Sigmoid colon (tissue), 7 donors: ENCODE measurements around the gene HAND2. TPM values are rescaled to one million over a fixed set of nuclear protein-coding genes. Genes with fewer than 3 reads are reported as not detected.

Experiments
- DNase-seq: peaks from one replicate; pipeline ENCODE4 v3.0.0-alpha.2; 2019
- H3K27ac ChIP-seq, 4 donors: fragments of 200-600 bp; sonication (generic); one replicate each; pipeline ENCODE4 v1.5.1; 2016 to 2019; ENCODE audit warnings: mild to moderate bottlenecking in 1 of 4
- H3K27me3 ChIP-seq, 3 donors: fragments of 200-600 bp; sonication (generic); one replicate each; pipeline ENCODE4 v1.5.1; 2019; ENCODE audit warnings: mild to moderate bottlenecking in 1 of 3
- H3K36me3 ChIP-seq, 4 donors: fragments of 200-600 bp; sonication (generic); one replicate each; pipeline ENCODE4 v1.5.1; 2016 to 2019
- H3K4me1 ChIP-seq, 4 donors: fragments of 200-600 bp; sonication (generic); one replicate each; pipeline ENCODE4 v1.5.1; 2017 to 2019
- H3K4me3 ChIP-seq, 4 donors: fragments of 200-600 bp; sonication (generic); one replicate each; pipeline ENCODE4 v1.5.1; 2017 to 2019; ENCODE audit warnings: mild to moderate bottlenecking in 2 of 4, moderate library complexity in 1 of 4
- H3K9me3 ChIP-seq, 4 donors: fragments of 200-600 bp in 3 of 4; sonication (generic) in 3 of 4; one replicate each; pipeline versions ENCODE4 v1.5.1 to v1.6.1; 2013 to 2019
- EP300 ChIP-seq, 4 donors: sonication (generic); formaldehyde crosslinking; IDR thresholded peaks; one replicate each; pipeline ENCODE4 v1.6.1; 2017; ENCODE audit warnings: antibody characterized with exemption in 4 of 4
- POLR2A ChIP-seq, 2 donors: fragments of 450-650 bp; IDR thresholded peaks; one replicate each; pipeline ENCODE4 v1.6.1; 2016; ENCODE audit warnings: antibody characterized with exemption in 2 of 2, mild to moderate bottlenecking in 2 of 2, moderate library complexity in 2 of 2
- POLR2AphosphoS5 ChIP-seq, 4 donors: sonication (generic); formaldehyde crosslinking; IDR thresholded peaks; one replicate each; pipeline ENCODE4 v1.6.1; 2017; ENCODE audit warnings: antibody characterized with exemption in 4 of 4
- WGBS, 2 donors: extraction: QIAGEN DNeasy Blood & Tissue Kit; methylation state at CpG; one replicate each; pipeline ENCODE4 v1.1.7; 2013; 5-methylcytosine and 5-hydroxymethylcytosine counted together
- intact Hi-C: fragments of 100-400 bp; cut with DNase I; formaldehyde crosslinking; loops from one replicate; pipeline ENCODE4 v1.15.1; 2023
- polyA plus RNA-seq, 3 donors: library from polyadenylated mRNA; stranded (reverse); fragments of 200-250 nt; gene quantifications; one replicate each; pipeline ENCODE4 v1.2.3, GENCODE V29; 2013
- total RNA-seq, 4 donors: library from RNA; depleted of rRNA; stranded (reverse); fragments of >200 nt; gene quantifications; one replicate each; pipeline ENCODE4 v1.1.0, GENCODE V29; 2016
- TF ChIP-seq, protein P1 (sequence below), 4 experiments: fragments of 450-650 bp in 3 of 4; fragments of 200-600 bp in 1 of 4; IDR thresholded peaks; one replicate each; pipeline ENCODE4 v1.5.1; 2016 to 2019; ENCODE audit warnings: antibody characterized with exemption in 4 of 4, mild to moderate bottlenecking in 3 of 4, moderate library complexity in 2 of 4
- donor health status: healthy with polysubstance abuse.
- donor health status: Bipolar disorder and iron deficiency.
- donor health status: healthy.

The HAND2 gene
- total and polyA plus RNA-seq, 7 donors, result 0.46 to 224 (median 141) TPM

DNA sequence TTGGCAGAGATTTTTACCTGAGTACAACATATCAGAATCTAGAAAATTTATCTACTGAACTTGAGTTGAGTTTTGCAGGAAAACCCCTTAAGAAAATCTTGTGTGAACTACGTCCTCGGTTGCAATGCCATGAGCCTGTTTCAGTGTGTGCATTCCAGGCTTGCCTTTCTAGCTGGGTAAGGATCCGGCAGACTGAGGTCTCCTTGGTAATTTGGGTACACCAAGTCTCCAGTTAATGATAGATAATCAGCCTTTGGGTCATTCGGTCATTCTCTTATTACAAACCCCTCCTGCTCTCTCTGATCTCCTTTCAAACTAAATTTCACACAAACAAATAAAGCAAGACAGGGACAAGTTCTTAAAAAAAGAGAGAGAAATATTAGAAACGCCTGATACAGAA lies 5.9 kb upstream of the HAND2 start:
- peak overlapping the region; percentile 90 to 98 (median 95) for H3K4me3 ChIP-seq
- H3K9me3 ChIP-seq, result no peaks in the 10 kb centered on the region
- 26 to 39% methylated on average over 5 of the region's 5 CpGs for WGBS, 2 donors
- TF ChIP-seq POLR2AphosphoS5 (IDR thresholded peaks at IDR 0.05), result no peak
- TF ChIP-seq, protein P1, sequence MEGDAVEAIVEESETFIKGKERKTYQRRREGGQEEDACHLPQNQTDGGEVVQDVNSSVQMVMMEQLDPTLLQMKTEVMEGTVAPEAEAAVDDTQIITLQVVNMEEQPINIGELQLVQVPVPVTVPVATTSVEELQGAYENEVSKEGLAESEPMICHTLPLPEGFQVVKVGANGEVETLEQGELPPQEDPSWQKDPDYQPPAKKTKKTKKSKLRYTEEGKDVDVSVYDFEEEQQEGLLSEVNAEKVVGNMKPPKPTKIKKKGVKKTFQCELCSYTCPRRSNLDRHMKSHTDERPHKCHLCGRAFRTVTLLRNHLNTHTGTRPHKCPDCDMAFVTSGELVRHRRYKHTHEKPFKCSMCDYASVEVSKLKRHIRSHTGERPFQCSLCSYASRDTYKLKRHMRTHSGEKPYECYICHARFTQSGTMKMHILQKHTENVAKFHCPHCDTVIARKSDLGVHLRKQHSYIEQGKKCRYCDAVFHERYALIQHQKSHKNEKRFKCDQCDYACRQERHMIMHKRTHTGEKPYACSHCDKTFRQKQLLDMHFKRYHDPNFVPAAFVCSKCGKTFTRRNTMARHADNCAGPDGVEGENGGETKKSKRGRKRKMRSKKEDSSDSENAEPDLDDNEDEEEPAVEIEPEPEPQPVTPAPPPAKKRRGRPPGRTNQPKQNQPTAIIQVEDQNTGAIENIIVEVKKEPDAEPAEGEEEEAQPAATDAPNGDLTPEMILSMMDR (IDR thresholded peaks at IDR 0.05), result no peak
- TF ChIP-seq EP300 (IDR thresholded peaks at IDR 0.05), result no peak
- no peak for TF ChIP-seq POLR2A (IDR thresholded peaks at IDR 0.05)
- intact Hi-C loops, result loop anchor here (5.0 to 10.0 kb wide), 3 partner anchors 209 to 616 kb away; no protein-coding TSS in a partner anchor
- H3K36me3 ChIP-seq, result peaks cover 0 to 8% (median 0%) of the 10 kb centered on the region in 4 donors
- no peaks in the 10 kb centered on the region for H3K27me3 ChIP-seq
- H3K27ac ChIP-seq, result peak overlapping the region; percentile 98 to 99 (median 99)
- peaks cover 0 to 70% (median 50%) of the 10 kb centered on the region in 4 donors for H3K4me1 ChIP-seq
- no peak for DNase-seq

- intact Hi-C loops, result loop anchor here (5.0 to 10.0 kb wide), 3 partner anchors 209 to 617 kb away; no protein-coding TSS in a partner anchor
- peak overlapping the region; percentile 98 to 99 (median 99) for H3K27ac ChIP-seq
- WGBS, 2 donors, result 21 to 29% methylated on average over 9 of the region's 9 CpGs
- no peaks in the 10 kb centered on the region for H3K9me3 ChIP-seq
- peak overlapping the region; percentile 90 to 98 (median 95) for H3K4me3 ChIP-seq
- H3K36me3 ChIP-seq, result peaks cover 0 to 8% (median 0%) of the 10 kb centered on the region in 4 donors
- H3K4me1 ChIP-seq, result peaks cover 0 to 65% (median 44%) of the 10 kb centered on the region in 4 donors
- TF ChIP-seq EP300 (IDR thresholded peaks at IDR 0.05), result no peak
- TF ChIP-seq, protein P1 (IDR thresholded peaks at IDR 0.05), result no peak
- TF ChIP-seq POLR2AphosphoS5 (IDR thresholded peaks at IDR 0.05), result no peak
- no peak for TF ChIP-seq POLR2A (IDR thresholded peaks at IDR 0.05)
- no peak for DNase-seq
- no peaks in the 10 kb centered on the region for H3K27me3 ChIP-seq
Observed at GRCh38 chr4:173535165-173535902, 5.3 kb upstream of the HAND2 start.

- peaks cover 0 to 56% (median 36%) of the 10 kb centered on the region in 4 donors for H3K4me1 ChIP-seq
- TF ChIP-seq, protein P1 (IDR thresholded peaks at IDR 0.05), result no peak
- TF ChIP-seq POLR2AphosphoS5 (IDR thresholded peaks at IDR 0.05), result peak in 3 of 4 donors; percentile 46 to 60 (median 59)
- 27 to 46% methylated on average over 1 of the region's 1 CpG for WGBS, 2 donors
- H3K36me3 ChIP-seq, result peaks cover 0 to 8% (median 0%) of the 10 kb centered on the region in 4 donors
- peak overlapping the region; percentile 98 to 99 (median 99) for H3K27ac ChIP-seq
- no peaks in the 10 kb centered on the region for H3K27me3 ChIP-seq
- DNase-seq, result peak; percentile 61
- no peaks in the 10 kb centered on the region for H3K9me3 ChIP-seq
- peak overlapping the region; percentile 90 to 98 (median 95) for H3K4me3 ChIP-seq
- intact Hi-C loops, result loop anchor here (5.0 to 10.0 kb wide), 4 partner anchors 118 to 458 kb away; no protein-coding TSS in a partner anchor
Observed at GRCh38 chr4:173534434-173534833, 4.4 kb upstream of the HAND2 start.

- TF ChIP-seq POLR2AphosphoS5 (IDR thresholded peaks at IDR 0.05), result no peak
- TF ChIP-seq, protein P1 (IDR thresholded peaks at IDR 0.05), result no peak
- no peak for TF ChIP-seq POLR2A (IDR thresholded peaks at IDR 0.05)
- Histone ChIP-seq H3K27ac (peak overlapping the region; percentile 98 to 99 (median 99)), H3K9me3 (no peaks in the 10 kb centered on the region), H3K27me3 (no peaks in the 10 kb centered on the region), H3K36me3 (peaks cover 0 to 4% (median 1%) of the 10 kb centered on the region in 4 donors), H3K4me3 (peak overlapping the region; percentile 90 to 98 (median 95)), H3K4me1 (peaks cover 0 to 44% (median 27%) of the 10 kb centered on the region in 4 donors)
- intact Hi-C loops, result loop anchor here (5.0 to 10.0 kb wide), 4 partner anchors 119 to 459 kb away; no protein-coding TSS in a partner anchor
- DNase-seq, result peak; percentile 68
- 37 to 39% methylated on average over 4 of the region's 4 CpGs for WGBS, 2 donors
Observed at GRCh38 chr4:173532725-173533511, 2.9 kb upstream of the HAND2 start.
